EH (cell line): ENCODE measurements around the gene GPR15.

ENCODE experiments used
- DNase-seq: peaks from one replicate; pipeline ENCODE4 v3.0.0-alpha.2; 2015; ENCODE audit warnings: low read depth

GPR15 gene

GRCh38 chr3:98530676-98531075, 1.1 kb upstream of the GPR15 start:
- DNase-seq: no peak

- DNase-seq: no peak
These were observed 478 bp downstream of the GPR15 start for GRCh38 chr3:98532275-98532637.

DNA sequence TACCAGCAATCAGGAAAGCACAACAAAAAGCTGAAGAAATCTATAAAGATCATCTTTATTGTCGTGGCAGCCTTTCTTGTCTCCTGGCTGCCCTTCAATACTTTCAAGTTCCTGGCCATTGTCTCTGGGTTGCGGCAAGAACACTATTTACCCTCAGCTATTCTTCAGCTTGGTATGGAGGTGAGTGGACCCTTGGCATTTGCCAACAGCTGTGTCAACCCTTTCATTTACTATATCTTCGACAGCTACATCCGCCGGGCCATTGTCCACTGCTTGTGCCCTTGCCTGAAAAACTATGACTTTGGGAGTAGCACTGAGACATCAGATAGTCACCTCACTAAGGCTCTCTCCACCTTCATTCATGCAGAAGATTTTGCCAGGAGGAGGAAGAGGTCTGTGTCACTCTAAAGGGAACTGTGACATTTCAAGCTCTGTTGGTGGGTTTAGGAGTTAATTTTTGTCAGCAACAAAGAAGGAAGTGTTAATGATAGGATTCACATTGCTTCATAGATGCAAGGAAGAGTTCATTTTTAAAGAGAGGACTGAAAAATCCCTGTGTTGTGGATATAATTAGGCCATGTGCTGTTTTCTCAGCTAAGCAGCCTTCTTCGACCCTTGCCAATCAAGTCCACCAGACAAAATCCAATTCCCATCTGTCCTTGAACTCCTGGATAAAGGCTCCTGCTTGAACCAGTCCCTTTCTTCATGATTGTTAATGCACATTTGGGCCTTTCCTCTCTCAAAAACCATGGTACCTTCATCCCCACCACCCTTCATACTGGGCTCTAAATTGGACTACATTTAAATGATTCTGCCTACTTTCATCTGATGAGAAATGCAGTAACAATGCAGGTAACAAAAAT, 1.2 kb downstream of the GPR15 start:
- no peak for DNase-seq

DNA sequence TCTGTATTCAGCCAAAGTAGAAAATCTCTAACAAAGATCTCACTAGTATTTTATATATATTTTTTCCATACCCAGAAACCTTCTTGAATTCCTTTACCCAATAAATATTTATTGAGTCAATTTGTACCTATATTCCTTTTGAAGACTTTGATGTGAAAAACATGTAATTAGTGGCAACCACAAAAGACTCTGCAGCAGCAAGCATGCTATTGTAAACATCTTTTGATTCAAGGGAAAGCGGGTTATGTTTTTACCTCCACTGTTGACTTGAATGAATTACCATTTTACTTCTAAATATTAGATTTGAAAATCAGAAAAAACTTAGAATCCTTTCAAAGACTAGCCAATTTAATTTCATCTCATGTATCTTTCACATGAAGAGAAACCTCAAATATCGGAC, 2.4 kb downstream of the GPR15 start:
- no peak for DNase-seq

- DNase-seq: no peak
These were observed 3.0 kb downstream of the GPR15 start for GRCh38 chr3:98534734-98535133.

DNA sequence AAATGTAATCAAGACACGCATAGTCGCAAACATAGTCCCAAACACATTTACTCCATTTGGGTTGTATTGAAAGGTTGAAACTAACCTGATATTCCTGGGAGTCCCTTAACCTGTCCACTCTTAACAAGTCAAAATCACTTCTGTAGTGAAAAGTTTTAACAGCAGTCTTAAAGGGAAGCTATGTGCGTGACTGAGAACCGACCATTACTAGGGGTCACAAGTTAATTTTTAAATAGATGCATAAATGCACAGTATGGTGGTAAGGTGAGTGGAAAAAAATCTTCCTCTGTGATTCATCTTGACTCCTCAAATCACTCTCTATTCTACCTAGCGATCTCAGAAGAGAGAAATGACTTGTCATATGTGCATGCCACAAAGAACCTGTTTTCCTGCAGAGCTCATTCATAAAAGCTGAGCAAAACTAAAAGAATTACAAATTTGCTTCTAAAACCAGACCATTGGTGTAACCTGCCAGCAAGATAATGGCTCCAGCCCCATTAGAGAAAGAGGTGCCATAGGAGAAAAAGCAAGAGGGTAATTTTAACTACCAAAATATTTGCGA, 4.8 kb downstream of the GPR15 start:
- no peak for DNase-seq

DNA sequence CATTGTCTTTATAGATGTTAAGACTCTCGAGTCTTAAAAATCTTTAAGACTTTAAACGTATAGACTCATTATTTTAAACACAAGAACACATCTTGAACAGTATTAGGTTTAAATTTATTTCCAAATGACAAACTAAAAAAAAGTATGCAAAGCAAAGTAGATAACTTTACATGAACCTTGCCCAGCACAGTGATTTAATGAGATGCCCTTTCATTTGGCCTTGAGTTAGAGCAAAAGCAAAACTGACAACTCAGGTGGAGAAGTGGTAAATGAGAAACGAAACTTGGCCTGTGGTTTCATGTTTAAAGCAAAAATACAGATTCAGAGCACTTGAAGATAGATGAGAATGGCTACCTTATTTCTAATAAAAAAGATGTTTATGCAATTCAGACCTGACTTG, 8.6 kb downstream of the GPR15 start:
- no peak for DNase-seq

DNA sequence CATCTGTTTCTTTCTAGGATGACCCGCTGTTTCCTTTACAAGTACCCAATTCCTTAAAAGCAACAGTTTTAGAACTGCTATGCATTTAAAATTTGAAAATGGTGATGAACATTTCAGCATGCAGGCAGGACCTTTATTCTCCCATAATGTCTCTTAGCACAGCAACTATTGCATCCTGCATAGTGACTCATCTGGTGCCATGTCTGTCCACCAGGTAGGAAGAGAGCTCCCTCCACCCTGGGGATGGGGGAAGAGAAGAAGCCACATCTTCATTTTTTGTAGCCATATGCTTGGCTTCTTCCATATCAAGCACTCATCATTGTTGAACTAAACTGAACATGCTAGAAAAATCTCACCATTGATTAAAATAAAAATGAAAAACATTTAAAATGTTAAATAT, 9.9 kb downstream of the GPR15 start:
- no peak for DNase-seq

DNA sequence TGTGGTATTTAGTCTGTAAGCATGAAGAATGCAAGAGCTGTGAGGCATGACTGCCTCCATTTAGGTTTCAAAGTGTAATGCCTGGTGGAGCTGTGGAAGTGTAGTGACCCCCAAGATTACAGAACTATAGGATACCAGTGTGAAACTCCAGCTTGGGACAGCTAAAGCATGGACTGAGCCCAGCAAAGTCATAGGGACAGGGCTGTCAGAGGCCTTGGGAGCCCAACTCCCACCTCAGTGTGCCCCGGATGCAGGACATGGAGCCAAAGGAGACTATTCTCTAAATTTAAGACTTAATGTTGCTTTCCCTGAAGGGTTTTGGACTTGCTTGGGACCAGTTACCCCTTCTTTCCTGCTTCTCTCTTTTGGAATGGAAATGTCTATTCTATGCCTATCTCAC, 10.8 kb downstream of the GPR15 start:
- DNase-seq: no peak

- no peak for DNase-seq
These were observed 14.2 kb downstream of the GPR15 start for GRCh38 chr3:98545940-98546339.

DNA sequence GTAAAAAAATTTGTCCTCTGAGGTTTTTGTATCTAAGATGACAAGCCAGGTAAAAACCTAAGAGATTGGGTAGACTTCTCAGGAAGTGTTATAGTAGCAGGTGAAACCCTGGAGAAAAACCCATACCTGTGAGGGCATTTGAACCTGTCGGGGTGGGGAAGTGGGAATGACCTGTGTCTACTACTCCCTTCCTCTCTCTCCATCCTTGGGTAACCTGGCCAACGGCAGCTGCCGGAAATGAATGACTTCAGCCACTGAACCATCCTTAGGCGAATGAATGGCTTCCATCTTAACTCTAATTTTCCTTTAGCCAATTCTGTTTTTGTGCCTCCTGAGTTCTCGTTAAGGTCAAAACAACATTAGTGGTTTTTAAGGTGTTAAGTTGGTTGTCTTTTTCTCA, 16.8 kb downstream of the GPR15 start:
- no peak for DNase-seq

- DNase-seq: no peak
These were observed 19.1 kb downstream of the GPR15 start for GRCh38 chr3:98550833-98551232.

- DNase-seq: no peak
These were observed 19.5 kb downstream of the GPR15 start for GRCh38 chr3:98551236-98551635.

GRCh38 chr3:98551754-98552153, 20.0 kb downstream of the GPR15 start:
- DNase-seq: no peak

GRCh38 chr3:98552232-98553020, 20.6 kb downstream of the GPR15 start:
- no peak for DNase-seq

GRCh38 chr3:98553021-98553563, 21.3 kb downstream of the GPR15 start:
- no peak for DNase-seq

- DNase-seq: no peak
These were observed 22.0 kb downstream of the GPR15 start for GRCh38 chr3:98553753-98554152.

DNA sequence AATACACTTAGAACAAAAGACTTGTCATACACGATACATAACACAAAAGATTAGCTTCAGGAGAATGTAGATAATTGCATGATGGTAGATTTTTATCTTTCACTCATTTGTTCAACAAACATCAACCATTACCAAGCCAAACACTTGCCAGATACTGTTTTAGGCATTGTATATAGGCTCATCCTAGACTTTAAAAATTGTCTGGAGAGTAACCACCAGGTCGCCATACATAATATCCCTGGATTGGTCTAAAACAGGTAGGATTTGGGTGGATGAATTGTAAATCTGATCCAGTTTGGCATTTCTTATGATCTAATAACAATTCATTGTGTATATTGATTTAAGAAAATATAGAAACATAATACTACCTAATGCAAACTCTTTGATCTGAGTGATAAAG, 22.8 kb downstream of the GPR15 start:
- DNase-seq: no peak

GRCh38 chr3:98555025-98555379, 23.2 kb downstream of the GPR15 start:
- no peak for DNase-seq

DNA sequence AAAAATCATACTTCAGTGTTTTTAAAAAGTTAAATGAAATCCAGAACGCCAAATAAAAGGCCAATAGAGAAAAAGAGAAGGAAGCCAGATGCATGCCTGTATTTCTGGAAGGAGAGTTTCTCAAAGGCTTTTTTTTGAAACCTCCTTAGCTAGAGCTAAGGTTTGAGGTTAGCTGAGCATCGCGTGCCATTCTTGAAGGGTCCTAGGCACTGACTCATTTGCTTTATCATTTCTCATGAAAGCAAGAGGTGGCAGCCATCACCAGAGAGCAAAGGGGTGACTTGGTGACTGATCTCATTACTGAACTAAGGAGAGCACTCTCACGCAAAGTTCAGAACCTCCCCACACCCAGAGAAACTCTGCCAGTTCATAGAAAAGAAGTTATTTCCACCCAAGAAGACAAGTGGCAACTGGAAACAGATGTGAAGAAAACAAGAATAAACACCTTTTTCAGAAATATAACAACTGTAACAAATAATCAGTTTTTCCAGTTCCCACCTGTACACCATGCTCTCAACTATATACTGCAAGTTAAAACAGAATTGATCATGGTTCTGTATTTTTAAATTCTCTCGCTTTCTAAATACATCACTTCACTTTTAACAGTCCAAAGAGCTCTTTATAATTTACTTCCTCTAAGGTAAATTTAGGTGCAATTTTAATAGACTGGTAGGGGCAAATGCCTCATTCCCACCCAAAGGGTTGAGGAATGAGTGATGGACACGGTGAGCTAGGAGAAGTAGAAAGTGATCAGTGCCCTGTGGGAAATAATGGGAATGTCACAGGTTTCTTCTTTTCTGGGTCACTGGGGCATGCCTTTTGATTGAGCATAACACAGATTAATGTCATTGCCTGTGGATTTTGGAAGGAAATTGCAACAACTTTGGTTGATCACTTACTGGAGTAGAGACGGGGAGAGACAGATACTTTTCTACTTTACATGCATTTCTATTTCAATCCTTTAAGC, 24.7 kb downstream of the GPR15 start:
- DNase-seq: no peak

GRCh38 chr3:98557324-98558010, 25.7 kb downstream of the GPR15 start:
- DNase-seq: no peak
